AG04450 (cell line): ENCODE measurements around the gene IL5. TPM values are rescaled to one million over a fixed set of nuclear protein-coding genes. Genes with fewer than 3 reads are reported as not detected.
"Not testable (repeated sequence)": the region's sequence is repeated elsewhere in the genome, so short reads cannot be mapped to it uniquely, and the experiment has no call there.

ENCODE experiments used
- CTCF ChIA-PET: fragments of 300-600, 350-600 bp; formaldehyde crosslinking; extraction: SDS; loops from one replicate; lab custom pipeline; 2022; ENCODE audit warnings: antibody characterized with exemption, inconsistent platforms; lab: Charles Lee
- POLR2A ChIA-PET: fragments of 350-600 bp; formaldehyde crosslinking; extraction: SDS; loops from one replicate; lab custom pipeline; 2021; ENCODE audit warnings: antibody characterized with exemption, inconsistent platforms; lab: Yijun Ruan, JAX
- DNase-seq: peaks from one replicate; pipeline ENCODE4 v3.0.0-alpha.2; 2011; ENCODE audit warnings: low read depth, low spot score
- H3K27ac ChIP-seq: one replicate; pipeline ENCODE4 v1.5.1; 2012; ENCODE audit warnings: low read depth, low read length, control low read depth
- H3K27me3 ChIP-seq: one replicate; pipeline ENCODE4 v1.6.0; 2012; ENCODE audit warnings: low read length; ENCODE audit not compliant: control insufficient read depth, insufficient read depth
- H3K4me3 ChIP-seq: 2 replicates; pipeline ENCODE4 v1.5.1; 2011; ENCODE audit warnings: mild to moderate bottlenecking, low read depth, low read length, control low read depth
- H3K9me3 ChIP-seq: 2 replicates; pipeline ENCODE4 v1.5.1; 2012; ENCODE audit warnings: low read length; ENCODE audit not compliant: control insufficient read depth, insufficient read depth
- polyA plus RNA-seq: library from polyadenylated mRNA; depleted of rRNA; stranded (reverse); fragments of >200 nt; gene quantifications from 2 replicates; pipeline ENCODE4 v1.2.3, GENCODE V29; 2011
- TF ChIP-seq, protein P1 (sequence below): IDR thresholded peaks from 2 replicates; pipeline ENCODE4 v1.5.1; 2011; ENCODE audit warnings: low read depth, low read length, control low read depth, inconsistent platforms

Gene IL5
- polyA plus RNA-seq, 1 experiment: not detected

DNA sequence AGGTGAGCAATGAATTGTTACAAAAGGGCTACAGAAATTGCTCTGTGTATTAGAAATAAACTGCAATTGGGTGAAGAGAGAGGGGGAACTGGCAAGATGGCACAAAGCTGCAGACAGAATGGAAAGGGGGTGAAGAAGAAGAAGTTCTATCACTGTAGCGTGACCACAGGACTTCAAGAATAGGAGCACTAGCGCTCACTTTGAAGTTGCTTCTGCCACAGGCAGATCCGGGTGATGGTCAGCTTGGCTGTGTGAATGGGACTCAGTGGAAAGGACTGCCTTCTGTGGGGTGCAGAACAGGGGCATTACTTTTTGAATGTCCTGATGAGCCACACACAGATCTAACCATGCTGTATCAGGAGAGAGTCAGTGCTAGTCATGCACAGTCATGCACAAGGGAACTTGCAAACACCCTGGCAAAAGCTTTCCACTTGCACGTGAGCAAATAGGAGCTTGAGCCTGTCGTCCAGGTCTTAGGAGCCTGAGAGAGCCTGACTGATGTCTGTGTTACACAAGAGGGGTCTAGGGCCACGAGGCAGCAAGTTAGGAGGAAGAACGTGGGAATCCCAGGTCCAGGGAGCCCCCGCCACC, 16.3 kb downstream of the IL5 start:
- Histone ChIP-seq H3K27me3 (peaks cover 17% of the 10 kb centered on the region), H3K4me3 (no peak overlapping the region), H3K27ac (no peak overlapping the region), H3K9me3 (no peaks in the 10 kb centered on the region)
- POLR2A ChIA-PET: interaction anchor here (0.5 kb wide), 1 partner anchor 314 kb away, joined by 3 read pairs; no protein-coding TSS in a partner anchor
- CTCF ChIA-PET: interaction anchor here (0.7 to 4.3 kb wide), 31 partner anchors 10 to 356 kb away, joined by 3 to 32 read pairs (median 4); partner anchors contain the start of gene IL5
- DNase-seq: no peak
- TF ChIP-seq, protein P1, sequence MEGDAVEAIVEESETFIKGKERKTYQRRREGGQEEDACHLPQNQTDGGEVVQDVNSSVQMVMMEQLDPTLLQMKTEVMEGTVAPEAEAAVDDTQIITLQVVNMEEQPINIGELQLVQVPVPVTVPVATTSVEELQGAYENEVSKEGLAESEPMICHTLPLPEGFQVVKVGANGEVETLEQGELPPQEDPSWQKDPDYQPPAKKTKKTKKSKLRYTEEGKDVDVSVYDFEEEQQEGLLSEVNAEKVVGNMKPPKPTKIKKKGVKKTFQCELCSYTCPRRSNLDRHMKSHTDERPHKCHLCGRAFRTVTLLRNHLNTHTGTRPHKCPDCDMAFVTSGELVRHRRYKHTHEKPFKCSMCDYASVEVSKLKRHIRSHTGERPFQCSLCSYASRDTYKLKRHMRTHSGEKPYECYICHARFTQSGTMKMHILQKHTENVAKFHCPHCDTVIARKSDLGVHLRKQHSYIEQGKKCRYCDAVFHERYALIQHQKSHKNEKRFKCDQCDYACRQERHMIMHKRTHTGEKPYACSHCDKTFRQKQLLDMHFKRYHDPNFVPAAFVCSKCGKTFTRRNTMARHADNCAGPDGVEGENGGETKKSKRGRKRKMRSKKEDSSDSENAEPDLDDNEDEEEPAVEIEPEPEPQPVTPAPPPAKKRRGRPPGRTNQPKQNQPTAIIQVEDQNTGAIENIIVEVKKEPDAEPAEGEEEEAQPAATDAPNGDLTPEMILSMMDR: no peak

DNA sequence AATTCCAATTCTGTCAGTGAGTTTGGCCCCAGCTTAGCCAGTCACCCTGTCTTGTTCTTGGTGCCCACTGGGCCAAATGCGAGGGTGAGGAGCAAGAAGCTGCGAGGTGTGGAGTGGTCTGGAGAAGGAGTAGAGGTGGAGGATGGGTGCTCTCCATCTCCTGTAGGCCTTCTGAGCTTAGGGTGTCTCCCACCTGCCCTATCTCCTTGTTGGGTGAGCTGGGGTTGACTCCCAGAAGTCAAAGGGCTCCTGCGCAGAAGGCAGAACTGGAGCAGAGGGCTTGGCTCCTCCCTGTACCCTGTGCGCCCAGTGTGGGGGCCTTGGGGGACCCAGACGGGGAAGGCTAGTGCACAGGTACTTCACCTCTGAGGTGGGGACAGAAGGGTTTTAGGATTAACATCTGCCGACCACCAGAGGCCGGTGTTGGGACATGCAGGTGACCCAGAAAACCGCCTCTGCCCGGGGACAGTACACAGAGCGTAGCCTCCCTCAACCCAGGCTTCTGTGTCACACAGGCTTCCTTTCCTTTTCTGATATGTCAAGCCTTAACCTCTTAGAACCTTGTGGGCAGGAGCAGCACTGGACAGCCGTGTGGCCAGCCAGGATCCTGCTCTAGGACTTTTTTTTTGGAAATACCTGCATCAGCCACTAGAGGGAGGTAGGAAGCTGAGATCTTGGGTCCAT, 16.9 kb downstream of the IL5 start:
- H3K4me3 ChIP-seq: peak overlapping the region; percentile 20; the same call in 1 of the 2 replicates
- ChIA-PET POLR2A (interaction anchor here (0.5 kb wide), 1 partner anchor 314 kb away, joined by 3 read pairs; no protein-coding TSS in a partner anchor), CTCF (interaction anchor here (0.6 to 4.3 kb wide), 33 partner anchors 10 to 1482 kb away, joined by 3 to 32 read pairs (median 5); partner anchors contain the start of gene IL5)
- no peak for DNase-seq
- peaks cover 10% of the 10 kb centered on the region for H3K27me3 ChIP-seq
- no peak overlapping the region for H3K27ac ChIP-seq
- no peaks in the 10 kb centered on the region for H3K9me3 ChIP-seq
- TF ChIP-seq, protein P1: peak; percentile 85

DNA sequence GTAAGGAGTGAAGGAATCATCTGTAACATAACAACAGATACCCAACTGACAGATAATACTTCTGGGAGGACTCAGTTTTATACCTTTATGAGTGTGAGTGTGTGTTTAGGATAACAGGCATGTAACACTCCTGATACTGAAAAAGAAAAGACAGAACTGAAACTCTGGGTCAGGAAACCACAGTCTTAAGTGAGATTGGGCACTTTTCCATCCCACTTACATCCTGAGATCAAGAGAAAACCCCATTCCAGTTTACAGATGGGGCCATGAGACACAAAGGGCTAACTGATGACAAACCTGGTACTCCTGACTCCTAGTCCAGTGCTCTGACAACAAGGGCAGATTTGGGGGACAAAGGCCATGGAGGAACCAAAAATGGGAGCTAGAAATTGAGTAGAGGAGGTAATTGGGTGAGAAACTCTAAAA, 18.0 kb downstream of the IL5 start:
- DNase-seq: no peak
- ChIA-PET POLR2A (no interaction called here), CTCF (interaction anchor here (0.9 to 2.9 kb wide), 4 partner anchors 11 to 358 kb away, joined by 3 to 32 read pairs (median 18); no protein-coding TSS in a partner anchor)
- Histone ChIP-seq H3K9me3 (no peaks in the 10 kb centered on the region), H3K4me3 (no peak overlapping the region), H3K27ac (no peak overlapping the region), H3K27me3 (peaks cover 9% of the 10 kb centered on the region)
- TF ChIP-seq, protein P1: no peak

DNA sequence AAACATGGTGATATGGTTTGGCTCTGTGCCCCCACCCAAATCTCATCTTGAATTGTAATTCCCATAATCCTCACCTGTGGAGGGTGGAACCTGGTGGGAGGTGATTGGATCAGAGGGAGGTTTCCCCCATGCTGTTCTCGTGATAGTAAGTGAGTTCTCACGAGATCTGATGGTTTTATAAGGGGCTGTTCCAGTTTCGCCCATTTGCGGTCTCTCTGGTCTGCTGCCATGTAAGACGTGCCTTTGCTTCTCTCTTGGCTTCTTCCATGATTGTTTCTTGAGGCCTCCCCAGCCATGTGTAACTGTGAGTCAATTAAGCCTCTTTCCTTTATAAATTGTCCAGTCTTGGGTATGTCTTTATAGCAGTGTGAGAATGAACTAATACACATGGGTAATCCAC, 18.4 kb downstream of the IL5 start:
- H3K27ac ChIP-seq, POLR2A ChIA-PET, CTCF ChIA-PET: not testable (repeated sequence)

DNA sequence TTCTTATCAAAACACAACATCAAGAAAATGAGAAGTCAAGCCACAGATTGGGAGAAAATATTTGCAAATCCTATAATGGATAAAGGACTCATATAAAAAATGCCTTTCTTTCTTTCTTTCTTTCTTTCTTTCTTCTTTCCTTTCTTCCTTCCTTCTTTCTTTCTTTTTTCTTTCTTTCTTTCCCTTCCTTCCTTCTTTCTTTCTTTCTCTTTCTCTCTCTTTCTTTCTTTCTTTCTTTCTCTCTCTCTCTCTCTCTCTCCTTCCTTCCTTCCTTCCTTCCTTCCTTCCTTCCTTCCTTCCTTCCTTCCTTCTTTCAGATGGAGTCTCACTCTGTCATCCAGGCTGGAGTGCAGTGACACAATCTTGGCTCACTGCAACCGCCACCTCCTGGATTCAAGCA, 21.3 kb downstream of the IL5 start:
- H3K27ac ChIP-seq, H3K4me3 ChIP-seq, H3K27me3 ChIP-seq, POLR2A ChIA-PET, DNase-seq, H3K9me3 ChIP-seq: not testable (repeated sequence)
- CTCF ChIA-PET: interaction anchor here (0.7 kb wide), 1 partner anchor 74 kb away, joined by 3 read pairs; no protein-coding TSS in a partner anchor

More for the DNA sequence above, 18.4 kb downstream of the IL5 start:
- not testable (repeated sequence) for H3K27me3 ChIP-seq, DNase-seq, H3K4me3 ChIP-seq, H3K9me3 ChIP-seq

DNA sequence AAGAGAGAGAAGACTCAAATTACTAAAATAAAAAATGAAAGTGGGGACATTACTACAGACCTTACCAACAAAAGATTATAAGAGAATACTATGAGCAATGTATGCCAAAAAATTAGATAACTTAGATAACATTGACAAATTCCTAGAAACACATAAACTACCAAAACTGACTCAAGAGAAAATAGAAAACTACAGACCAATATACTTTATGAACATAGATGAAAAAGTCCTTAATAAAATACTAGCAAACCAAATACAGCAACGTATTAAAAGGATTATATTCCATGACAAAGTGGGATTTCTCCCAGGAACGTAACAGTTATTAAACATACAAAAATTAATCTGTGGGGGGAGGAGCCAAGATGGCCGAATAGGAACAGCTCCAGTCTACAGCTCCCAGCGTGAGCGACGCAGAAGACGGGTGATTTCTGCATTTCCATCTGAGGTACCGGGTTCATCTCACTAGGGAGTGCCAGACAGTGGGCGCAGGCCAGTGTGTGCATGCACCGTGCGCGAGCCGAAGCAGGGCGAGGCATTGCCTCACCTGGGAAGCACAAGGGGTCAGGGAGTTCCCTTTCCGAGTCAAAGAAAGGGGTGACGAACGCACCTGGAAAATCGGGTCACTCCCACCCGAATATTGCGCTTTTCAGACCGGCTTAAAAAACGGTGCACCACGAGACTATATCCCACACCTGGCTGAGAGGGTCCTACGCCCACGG, 29.5 kb downstream of the IL5 start:
- CTCF ChIA-PET, POLR2A ChIA-PET, DNase-seq, H3K4me3 ChIP-seq, H3K9me3 ChIP-seq, H3K27me3 ChIP-seq, H3K27ac ChIP-seq: not testable (repeated sequence)
